Testis (tissue), 2 donors: ENCODE results near the gene ERC1.

Experiments
- POLR2A ChIP-seq: fragments of 450-650 bp; IDR thresholded peaks from one replicate; pipeline ENCODE4 v1.6.1; 2017; ENCODE audit warnings: antibody characterized with exemption, mild to moderate bottlenecking, moderate library complexity
- TF ChIP-seq, protein P1 (sequence below), 3 experiments: fragments of 450-650 bp in 2 of 3; fragments of 200-600 bp in 1 of 3; sonication (generic) in 1 of 3; IDR thresholded peaks; one replicate each; pipeline ENCODE4 v1.5.1; 2016 to 2019; ENCODE audit warnings: antibody characterized with exemption in 3 of 3, mild to moderate bottlenecking in 2 of 3, moderate library complexity in 1 of 3

DNA sequence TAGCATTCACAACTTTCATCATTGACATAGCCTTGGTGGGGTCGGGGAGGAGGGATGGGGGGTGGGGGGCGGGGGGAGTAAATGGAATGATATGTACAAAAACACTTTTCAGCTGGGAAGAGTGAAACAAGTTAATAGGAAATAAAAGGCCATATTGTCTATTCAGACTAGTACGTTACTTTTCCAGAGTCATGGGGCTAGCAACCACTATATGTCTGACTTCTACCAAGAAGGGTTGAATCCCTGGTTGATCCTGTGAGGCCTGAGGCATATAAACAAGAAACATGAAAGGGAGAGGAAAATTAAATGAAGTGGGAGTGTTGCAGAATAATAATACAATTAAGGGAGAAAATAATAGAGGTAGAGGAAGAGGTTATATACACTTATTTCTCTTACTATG is 225.5 kb downstream of the ERC1 start:
- TF ChIP-seq, protein P1, sequence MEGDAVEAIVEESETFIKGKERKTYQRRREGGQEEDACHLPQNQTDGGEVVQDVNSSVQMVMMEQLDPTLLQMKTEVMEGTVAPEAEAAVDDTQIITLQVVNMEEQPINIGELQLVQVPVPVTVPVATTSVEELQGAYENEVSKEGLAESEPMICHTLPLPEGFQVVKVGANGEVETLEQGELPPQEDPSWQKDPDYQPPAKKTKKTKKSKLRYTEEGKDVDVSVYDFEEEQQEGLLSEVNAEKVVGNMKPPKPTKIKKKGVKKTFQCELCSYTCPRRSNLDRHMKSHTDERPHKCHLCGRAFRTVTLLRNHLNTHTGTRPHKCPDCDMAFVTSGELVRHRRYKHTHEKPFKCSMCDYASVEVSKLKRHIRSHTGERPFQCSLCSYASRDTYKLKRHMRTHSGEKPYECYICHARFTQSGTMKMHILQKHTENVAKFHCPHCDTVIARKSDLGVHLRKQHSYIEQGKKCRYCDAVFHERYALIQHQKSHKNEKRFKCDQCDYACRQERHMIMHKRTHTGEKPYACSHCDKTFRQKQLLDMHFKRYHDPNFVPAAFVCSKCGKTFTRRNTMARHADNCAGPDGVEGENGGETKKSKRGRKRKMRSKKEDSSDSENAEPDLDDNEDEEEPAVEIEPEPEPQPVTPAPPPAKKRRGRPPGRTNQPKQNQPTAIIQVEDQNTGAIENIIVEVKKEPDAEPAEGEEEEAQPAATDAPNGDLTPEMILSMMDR (IDR thresholded peaks at IDR 0.05): no peak
- no peak for TF ChIP-seq POLR2A
